HEK293 (cell line): ENCODE measurements around the gene PIGR.

Experiments
- MYNN ChIP-seq: fragments of 450-650 bp; formaldehyde crosslinking; IDR thresholded peaks from 2 replicates; pipeline ENCODE4 v1.5.1; 2016; ENCODE audit warnings: missing biosample characterization, missing genetic modification characterization, borderline replicate concordance
- ZNF132 ChIP-seq: fragments of 450-650 bp; formaldehyde crosslinking; IDR thresholded peaks from 2 replicates; pipeline ENCODE4 v1.5.1; 2017; ENCODE audit warnings: missing biosample characterization, missing genetic modification characterization, borderline replicate concordance
- ZNF157 ChIP-seq: fragments of 450-650 bp; formaldehyde crosslinking; IDR thresholded peaks from 2 replicates; pipeline ENCODE4 v1.5.1; 2016; ENCODE audit warnings: missing biosample characterization, missing genetic modification characterization
- ZNF23 ChIP-seq: fragments of 450-650 bp; formaldehyde crosslinking; IDR thresholded peaks from 2 replicates; pipeline ENCODE4 v1.5.1; 2016; ENCODE audit warnings: missing biosample characterization, missing genetic modification characterization, borderline replicate concordance
- ZNF37A ChIP-seq: fragments of 450-650 bp; IDR thresholded peaks from 2 replicates; pipeline ENCODE4 v1.5.1; 2018; ENCODE audit warnings: missing biosample characterization, missing genetic modification characterization
- ZNF510 ChIP-seq: fragments of 450-650 bp; formaldehyde crosslinking; IDR thresholded peaks from 2 replicates; pipeline ENCODE4 v1.5.1; 2018; ENCODE audit warnings: mild to moderate bottlenecking, missing genetic modification characterization, missing biosample characterization; ENCODE audit not compliant: insufficient replicate concordance
- ZNF549 ChIP-seq: fragments of 450-650 bp; IDR thresholded peaks from 2 replicates; pipeline ENCODE4 v1.5.1; 2018; ENCODE audit warnings: missing biosample characterization, missing genetic modification characterization, mild to moderate bottlenecking, inconsistent platforms, moderate library complexity
- TF ChIP-seq, protein P1 (sequence below): fragments of 450-650 bp; formaldehyde crosslinking; IDR thresholded peaks from 2 replicates; pipeline ENCODE4 v1.5.1; 2016; ENCODE audit warnings: missing biosample characterization, missing genetic modification characterization
- TF ChIP-seq, protein P2 (sequence below): fragments of 450-650 bp; formaldehyde crosslinking; IDR thresholded peaks from 2 replicates; pipeline ENCODE4 v1.5.1; 2016; ENCODE audit warnings: missing biosample characterization, missing genetic modification characterization
- TF ChIP-seq, protein P3 (sequence below): fragments of 450-650 bp; formaldehyde crosslinking; IDR thresholded peaks from 2 replicates; pipeline ENCODE4 v1.5.1; 2016; ENCODE audit warnings: missing biosample characterization, missing genetic modification characterization
- TF ChIP-seq, protein P4 (sequence below): fragments of 450-650 bp; IDR thresholded peaks from 2 replicates; pipeline ENCODE4 v1.5.1; 2018; ENCODE audit warnings: missing biosample characterization, mild to moderate bottlenecking, missing genetic modification characterization
- TF ChIP-seq, protein P5 (sequence below): fragments of 450-650 bp; formaldehyde crosslinking; IDR thresholded peaks from 2 replicates; pipeline ENCODE4 v1.5.1; 2016; ENCODE audit warnings: missing biosample characterization, missing genetic modification characterization
- TF ChIP-seq, protein P6 (sequence below): sonication (generic); formaldehyde crosslinking; IDR thresholded peaks from 2 replicates; pipeline ENCODE4 v1.8.1; 2022; ENCODE audit warnings: mild to moderate bottlenecking, moderate library complexity, missing genetic modification reagents
- TF ChIP-seq, protein P7 (sequence below): fragments of 450-650 bp; formaldehyde crosslinking; IDR thresholded peaks from 2 replicates; pipeline ENCODE4 v1.5.1; 2016; ENCODE audit warnings: missing biosample characterization, missing genetic modification characterization, low read depth

DNA sequence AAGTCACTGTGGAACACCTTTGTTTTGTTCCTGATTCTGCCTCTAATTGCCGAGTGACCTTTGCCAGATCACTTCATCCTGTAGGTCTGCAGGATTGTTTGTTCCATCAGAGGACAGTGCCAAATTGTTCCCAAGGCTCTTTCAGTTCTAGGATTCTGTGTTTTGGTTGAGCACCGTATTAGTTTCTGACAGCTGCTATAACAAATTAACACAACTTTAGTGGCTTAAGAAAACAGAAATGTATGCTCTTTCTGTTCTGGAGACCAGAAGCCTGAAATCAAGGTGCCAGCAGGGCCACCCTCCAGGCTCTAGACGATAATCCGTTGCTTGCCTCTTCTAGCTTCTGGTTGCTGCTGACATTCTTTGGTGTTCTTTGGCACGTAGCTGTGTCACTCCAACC, 3.4 kb upstream of the PIGR start:
- TF ChIP-seq MYNN (tag by site-specific recombination) (no peak), ZNF157 (no peak), ZNF510 (tag by site-specific recombination) (no peak), ZNF549 (tag by site-specific recombination) (no peak), ZNF23 (tag by site-specific recombination) (no peak), ZNF132 (tag by site-specific recombination) (no peak), ZNF37A (tag by site-specific recombination) (no peak)
- TF ChIP-seq, protein P1, sequence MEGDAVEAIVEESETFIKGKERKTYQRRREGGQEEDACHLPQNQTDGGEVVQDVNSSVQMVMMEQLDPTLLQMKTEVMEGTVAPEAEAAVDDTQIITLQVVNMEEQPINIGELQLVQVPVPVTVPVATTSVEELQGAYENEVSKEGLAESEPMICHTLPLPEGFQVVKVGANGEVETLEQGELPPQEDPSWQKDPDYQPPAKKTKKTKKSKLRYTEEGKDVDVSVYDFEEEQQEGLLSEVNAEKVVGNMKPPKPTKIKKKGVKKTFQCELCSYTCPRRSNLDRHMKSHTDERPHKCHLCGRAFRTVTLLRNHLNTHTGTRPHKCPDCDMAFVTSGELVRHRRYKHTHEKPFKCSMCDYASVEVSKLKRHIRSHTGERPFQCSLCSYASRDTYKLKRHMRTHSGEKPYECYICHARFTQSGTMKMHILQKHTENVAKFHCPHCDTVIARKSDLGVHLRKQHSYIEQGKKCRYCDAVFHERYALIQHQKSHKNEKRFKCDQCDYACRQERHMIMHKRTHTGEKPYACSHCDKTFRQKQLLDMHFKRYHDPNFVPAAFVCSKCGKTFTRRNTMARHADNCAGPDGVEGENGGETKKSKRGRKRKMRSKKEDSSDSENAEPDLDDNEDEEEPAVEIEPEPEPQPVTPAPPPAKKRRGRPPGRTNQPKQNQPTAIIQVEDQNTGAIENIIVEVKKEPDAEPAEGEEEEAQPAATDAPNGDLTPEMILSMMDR: no peak
- TF ChIP-seq, protein P2, sequence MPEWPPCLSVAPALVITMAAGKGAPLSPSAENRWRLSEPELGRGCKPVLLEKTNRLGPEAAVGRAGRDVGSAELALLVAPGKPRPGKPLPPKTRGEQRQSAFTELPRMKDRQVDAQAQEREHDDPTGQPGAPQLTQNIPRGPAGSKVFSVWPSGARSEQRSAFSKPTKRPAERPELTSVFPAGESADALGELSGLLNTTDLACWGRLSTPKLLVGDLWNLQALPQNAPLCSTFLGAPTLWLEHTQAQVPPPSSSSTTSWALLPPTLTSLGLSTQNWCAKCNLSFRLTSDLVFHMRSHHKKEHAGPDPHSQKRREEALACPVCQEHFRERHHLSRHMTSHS: no peak
- TF ChIP-seq, protein P3, sequence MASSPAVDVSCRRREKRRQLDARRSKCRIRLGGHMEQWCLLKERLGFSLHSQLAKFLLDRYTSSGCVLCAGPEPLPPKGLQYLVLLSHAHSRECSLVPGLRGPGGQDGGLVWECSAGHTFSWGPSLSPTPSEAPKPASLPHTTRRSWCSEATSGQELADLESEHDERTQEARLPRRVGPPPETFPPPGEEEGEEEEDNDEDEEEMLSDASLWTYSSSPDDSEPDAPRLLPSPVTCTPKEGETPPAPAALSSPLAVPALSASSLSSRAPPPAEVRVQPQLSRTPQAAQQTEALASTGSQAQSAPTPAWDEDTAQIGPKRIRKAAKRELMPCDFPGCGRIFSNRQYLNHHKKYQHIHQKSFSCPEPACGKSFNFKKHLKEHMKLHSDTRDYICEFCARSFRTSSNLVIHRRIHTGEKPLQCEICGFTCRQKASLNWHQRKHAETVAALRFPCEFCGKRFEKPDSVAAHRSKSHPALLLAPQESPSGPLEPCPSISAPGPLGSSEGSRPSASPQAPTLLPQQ (tag by site-specific recombination): no peak
- TF ChIP-seq, protein P4, sequence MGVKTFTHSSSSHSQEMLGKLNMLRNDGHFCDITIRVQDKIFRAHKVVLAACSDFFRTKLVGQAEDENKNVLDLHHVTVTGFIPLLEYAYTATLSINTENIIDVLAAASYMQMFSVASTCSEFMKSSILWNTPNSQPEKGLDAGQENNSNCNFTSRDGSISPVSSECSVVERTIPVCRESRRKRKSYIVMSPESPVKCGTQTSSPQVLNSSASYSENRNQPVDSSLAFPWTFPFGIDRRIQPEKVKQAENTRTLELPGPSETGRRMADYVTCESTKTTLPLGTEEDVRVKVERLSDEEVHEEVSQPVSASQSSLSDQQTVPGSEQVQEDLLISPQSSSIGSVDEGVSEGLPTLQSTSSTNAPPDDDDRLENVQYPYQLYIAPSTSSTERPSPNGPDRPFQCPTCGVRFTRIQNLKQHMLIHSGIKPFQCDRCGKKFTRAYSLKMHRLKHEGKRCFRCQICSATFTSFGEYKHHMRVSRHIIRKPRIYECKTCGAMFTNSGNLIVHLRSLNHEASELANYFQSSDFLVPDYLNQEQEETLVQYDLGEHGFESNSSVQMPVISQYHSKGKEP (tag by site-specific recombination): no peak
- TF ChIP-seq, protein P5, sequence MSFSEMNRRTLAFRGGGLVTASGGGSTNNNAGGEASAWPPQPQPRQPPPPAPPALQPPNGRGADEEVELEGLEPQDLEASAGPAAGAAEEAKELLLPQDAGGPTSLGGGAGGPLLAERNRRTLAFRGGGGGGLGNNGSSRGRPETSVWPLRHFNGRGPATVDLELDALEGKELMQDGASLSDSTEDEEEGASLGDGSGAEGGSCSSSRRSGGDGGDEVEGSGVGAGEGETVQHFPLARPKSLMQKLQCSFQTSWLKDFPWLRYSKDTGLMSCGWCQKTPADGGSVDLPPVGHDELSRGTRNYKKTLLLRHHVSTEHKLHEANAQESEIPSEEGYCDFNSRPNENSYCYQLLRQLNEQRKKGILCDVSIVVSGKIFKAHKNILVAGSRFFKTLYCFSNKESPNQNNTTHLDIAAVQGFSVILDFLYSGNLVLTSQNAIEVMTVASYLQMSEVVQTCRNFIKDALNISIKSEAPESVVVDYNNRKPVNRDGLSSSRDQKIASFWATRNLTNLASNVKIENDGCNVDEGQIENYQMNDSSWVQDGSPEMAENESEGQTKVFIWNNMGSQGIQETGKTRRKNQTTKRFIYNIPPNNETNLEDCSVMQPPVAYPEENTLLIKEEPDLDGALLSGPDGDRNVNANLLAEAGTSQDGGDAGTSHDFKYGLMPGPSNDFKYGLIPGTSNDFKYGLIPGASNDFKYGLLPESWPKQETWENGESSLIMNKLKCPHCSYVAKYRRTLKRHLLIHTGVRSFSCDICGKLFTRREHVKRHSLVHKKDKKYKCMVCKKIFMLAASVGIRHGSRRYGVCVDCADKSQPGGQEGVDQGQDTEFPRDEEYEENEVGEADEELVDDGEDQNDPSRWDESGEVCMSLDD (tag by site-specific recombination): no peak
- TF ChIP-seq, protein P6, sequence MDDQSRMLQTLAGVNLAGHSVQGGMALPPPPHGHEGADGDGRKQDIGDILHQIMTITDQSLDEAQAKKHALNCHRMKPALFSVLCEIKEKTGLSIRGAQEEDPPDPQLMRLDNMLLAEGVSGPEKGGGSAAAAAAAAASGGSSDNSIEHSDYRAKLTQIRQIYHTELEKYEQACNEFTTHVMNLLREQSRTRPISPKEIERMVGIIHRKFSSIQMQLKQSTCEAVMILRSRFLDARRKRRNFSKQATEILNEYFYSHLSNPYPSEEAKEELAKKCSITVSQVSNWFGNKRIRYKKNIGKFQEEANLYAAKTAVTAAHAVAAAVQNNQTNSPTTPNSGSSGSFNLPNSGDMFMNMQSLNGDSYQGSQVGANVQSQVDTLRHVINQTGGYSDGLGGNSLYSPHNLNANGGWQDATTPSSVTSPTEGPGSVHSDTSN (CRISPR knock-in tag): no peak
- TF ChIP-seq, protein P7, sequence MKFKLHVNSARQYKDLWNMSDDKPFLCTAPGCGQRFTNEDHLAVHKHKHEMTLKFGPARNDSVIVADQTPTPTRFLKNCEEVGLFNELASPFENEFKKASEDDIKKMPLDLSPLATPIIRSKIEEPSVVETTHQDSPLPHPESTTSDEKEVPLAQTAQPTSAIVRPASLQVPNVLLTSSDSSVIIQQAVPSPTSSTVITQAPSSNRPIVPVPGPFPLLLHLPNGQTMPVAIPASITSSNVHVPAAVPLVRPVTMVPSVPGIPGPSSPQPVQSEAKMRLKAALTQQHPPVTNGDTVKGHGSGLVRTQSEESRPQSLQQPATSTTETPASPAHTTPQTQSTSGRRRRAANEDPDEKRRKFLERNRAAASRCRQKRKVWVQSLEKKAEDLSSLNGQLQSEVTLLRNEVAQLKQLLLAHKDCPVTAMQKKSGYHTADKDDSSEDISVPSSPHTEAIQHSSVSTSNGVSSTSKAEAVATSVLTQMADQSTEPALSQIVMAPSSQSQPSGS (tag by site-specific recombination): no peak
